Panc1 (cell line): Measurements from ENCODE around the gene GUF1. TPM values are rescaled to one million over a fixed set of nuclear protein-coding genes. Genes with fewer than 3 reads are reported as not detected.

Experiments
- ATAC-seq: fragments of 200-7000 bp; cut with Tn5 transposase; 2 replicates; pipeline ENCODE4 v1.9.1; 2020; ENCODE audit warnings: mild to moderate bottlenecking, moderate library complexity
- Bru-seq: library from RNA; stranded (reverse); fragments of 400-500 nt; gene quantifications from one replicate; lab custom pipeline; 2021; lab: Mats Ljungman, UMichigan
- BruChase-seq, 2 experiments: library from RNA; stranded (reverse); fragments of 400-500 nt; gene quantifications; one replicate each; lab custom pipeline; 2021; lab: Mats Ljungman, UMichigan
- BruUV-seq: library from RNA; stranded (reverse); fragments of 400-500 nt; replicated peaks from 2 replicates; lab custom pipeline; 2021; lab: Mats Ljungman, UMichigan
- CTCF ChIA-PET: fragments of 300-600 bp; sonication (Branson Sonifier 250); formaldehyde crosslinking; loops from one replicate; lab custom pipeline; 2022; ENCODE audit warnings: antibody characterized with exemption; lab: Charles Lee
- POLR2A ChIA-PET: fragments of 300-600 bp; sonication (Branson Sonifier 250); formaldehyde crosslinking; loops from one replicate; lab custom pipeline; 2022; ENCODE audit warnings: antibody characterized with exemption; lab: Charles Lee
- DNase-seq: peaks from one replicate; pipeline ENCODE4 v3.0.0-alpha.2; 2010; ENCODE audit warnings: low read depth, low spot score
- H3K27ac ChIP-seq: 2 replicates; pipeline ENCODE4 v1.5.1; 2011; ENCODE audit warnings: mild to moderate bottlenecking, low read length, inconsistent platforms
- H3K27me3 ChIP-seq: fragments of 200-500 bp; sonication (Bioruptor generic); 2 replicates; pipeline ENCODE4 v1.6.0; 2014; ENCODE audit warnings: low read length, inconsistent platforms; ENCODE audit not compliant: control insufficient read depth, insufficient read depth
- H3K36me3 ChIP-seq: fragments of 200-500 bp; sonication (Bioruptor generic); 2 replicates; pipeline ENCODE4 v1.5.1; 2014; ENCODE audit warnings: inconsistent platforms, mild to moderate bottlenecking, low read length, moderate library complexity; ENCODE audit not compliant: control insufficient read depth, insufficient read depth
- H3K4me1 ChIP-seq: 2 replicates; pipeline ENCODE4 v1.5.1; 2011; ENCODE audit warnings: inconsistent platforms, mild to moderate bottlenecking, low read length, moderate library complexity; ENCODE audit not compliant: control insufficient read depth, insufficient read depth
- H3K4me3 ChIP-seq, 2 experiments: 2 replicates each; pipeline ENCODE4 v1.5.1; 2011 to 2012; ENCODE audit warnings: low read depth in 2 of 2, low read length in 2 of 2, mild to moderate bottlenecking in 2 of 2, inconsistent platforms in 1 of 2, moderate library complexity in 1 of 2
- H3K9me3 ChIP-seq: fragments of 200-500 bp; sonication (Bioruptor generic); 2 replicates; pipeline ENCODE4 v1.5.1; 2014; ENCODE audit warnings: low read depth, mild to moderate bottlenecking, inconsistent platforms, low read length, moderate library complexity; ENCODE audit not compliant: control insufficient read depth, insufficient read depth
- CTCF ChIP-seq: fragments of 450-650 bp; IDR thresholded peaks from 2 replicates; pipeline ENCODE4 v1.5.1; 2017; ENCODE audit warnings: mild to moderate bottlenecking
- POLR2AphosphoS5 ChIP-seq: IDR thresholded peaks from 2 replicates; pipeline ENCODE4 v1.6.1; 2012; ENCODE audit warnings: mild to moderate bottlenecking, low read depth, low read length, moderate library complexity
- REST ChIP-seq, 2 experiments: IDR thresholded peaks; 2 replicates each; pipeline ENCODE4 v1.6.1; 2011 to 2012; ENCODE audit warnings: low read depth in 2 of 2, control low read depth in 1 of 2, low read length in 1 of 2, mild to moderate bottlenecking in 1 of 2, moderate library complexity in 1 of 2; ENCODE audit not compliant: insufficient read depth in 1 of 2
- SIN3A ChIP-seq: IDR thresholded peaks from 2 replicates; pipeline ENCODE4 v1.6.1; 2012; ENCODE audit warnings: low read depth, mild to moderate bottlenecking, low read length, moderate library complexity, borderline replicate concordance; ENCODE audit not compliant: insufficient read depth
- TCF7L2 ChIP-seq: IDR thresholded peaks from 2 replicates; pipeline ENCODE4 v1.6.1; 2011; ENCODE audit warnings: mild to moderate bottlenecking, low read depth, low read length, inconsistent platforms
- in situ Hi-C: cut with HindIII; loops from 2 replicates; pipeline ENCODE4 v1.10.0; 2016; ENCODE audit warnings: low sequenced_read_pairs, low pct_unique_long_range_greater_than_20kb
- intact Hi-C: fragments of 100-400 bp; cut with micrococcal nuclease; formaldehyde crosslinking; loops from one replicate; pipeline ENCODE4 v1.10.0; 2022; ENCODE audit not compliant: unreplicated experiment
- long read RNA-seq: library from polyadenylated mRNA; unstranded; transcript quantifications from one replicate; pipeline ENCODE4 v2.0.0, GENCODE V29; 2021; ENCODE audit not compliant: unreplicated experiment
- polyA plus RNA-seq: library from polyadenylated mRNA; unstranded; fragments of >200 nt; gene quantifications from one replicate; pipeline ENCODE4 v1.2.1, GENCODE V29; 2012; ENCODE audit warnings: missing spikeins; ENCODE audit not compliant: insufficient read length
- total RNA-seq: library from RNA; stranded (reverse); gene quantifications from one replicate; pipeline ENCODE4 v1.2.1, GENCODE V29; 2021; ENCODE audit not compliant: unreplicated experiment

The GUF1 gene
- total RNA-seq (11.6 TPM), Bru-seq, nascent RNA (percentile 86 among the genes with signal in this experiment), BruChase-seq, experiment 1, labeled RNA remaining after a 2-hour chase (percentile 78 among the genes with signal in this experiment), BruChase-seq, experiment 2, labeled RNA remaining after a 6-hour chase (percentile 75 among the genes with signal in this experiment)
- polyA plus RNA-seq: 4.2 TPM
- long read RNA-seq, full-length matches to known transcripts: 11 of 19 reads
- long read RNA-seq, partial matches to known transcripts: 4 of 19 reads
- long read RNA-seq, other reads (novel, unspliced or antisense): 4 of 19 reads

- peak; percentile 55 for DNase-seq
- ChIA-PET CTCF (no interaction called here), POLR2A (interaction anchor here (0.7 kb wide), 1 partner anchor 1649 kb away, joined by 4 read pairs; no protein-coding TSS in a partner anchor)
- in situ Hi-C loops: no loop called here
- peak within 1 kb of the TSS; percentile 85 to 89 for H3K4me3 ChIP-seq
- TF ChIP-seq POLR2AphosphoS5 (peak; percentile 88), TCF7L2 (no peak)
- ATAC-seq: peak; percentile 98
- H3K27me3 ChIP-seq: no peaks in the 10 kb centered on the region
- intact Hi-C loops: no loop called here
- peaks cover 16% of the 10 kb centered on the region for H3K36me3 ChIP-seq
- no TSS peak for BruUV-seq
- H3K4me1 ChIP-seq: no peaks in the 10 kb centered on the region; the same call in 1 of the 2 replicates
- H3K9me3 ChIP-seq: no peaks in the 10 kb centered on the region
- H3K27ac ChIP-seq: peak within 1 kb of the TSS; percentile 91
These were observed at the start of gene GUF1 for GRCh38 chr4:44678094-44679041. Gene GUF1, plus strand, starts transcription at chr4:44678420. Its CDS starts 203 bp downstream, at chr4:44678623.

GRCh38 chr4:44629280-44629866 is 48.8 kb upstream of the GUF1 start:
- Histone ChIP-seq H3K4me1 (no peaks in the 10 kb centered on the region), H3K27ac (no peak overlapping the region), H3K36me3 (no peaks in the 10 kb centered on the region), H3K9me3 (no peaks in the 10 kb centered on the region), H3K4me3 (no peak overlapping the region), H3K27me3 (no peaks in the 10 kb centered on the region)
- no TSS peak for BruUV-seq
- in situ Hi-C loops: no loop called here
- peak; percentile 68 for TF ChIP-seq CTCF
- no peak for TF ChIP-seq TCF7L2
- intact Hi-C loops: no loop called here
- DNase-seq: peak; percentile 17
- no peak; the same call in 1 of the 2 replicates for ATAC-seq
- CTCF ChIA-PET: interaction anchor here (0.8 kb wide), 1 partner anchor 46 kb away, joined by 3 read pairs; no protein-coding TSS in a partner anchor
- POLR2A ChIA-PET: no interaction called here

GRCh38 chr4:44632089-44632488 is 46.1 kb upstream of the GUF1 start:
- BruUV-seq: no TSS peak
- Histone ChIP-seq H3K36me3 (no peaks in the 10 kb centered on the region), H3K27me3 (no peaks in the 10 kb centered on the region), H3K27ac (no peak overlapping the region), H3K9me3 (no peaks in the 10 kb centered on the region), H3K4me1 (no peaks in the 10 kb centered on the region), H3K4me3 (no peak overlapping the region)
- CTCF ChIA-PET: no interaction called here
- intact Hi-C loops: loop anchor here (5.0 to 10.0 kb wide), 2 partner anchors 1500 to 1637 kb away; no protein-coding TSS in a partner anchor
- TF ChIP-seq TCF7L2: no peak
- TF ChIP-seq POLR2AphosphoS5: no peak
- no peak for TF ChIP-seq CTCF
- no peak for TF ChIP-seq REST (IDR thresholded peaks at IDR 0.05; ENCODE audit: insufficient read depth in 1 of 2, low read depth in 2 of 2, low read length in 1 of 2)
- TF ChIP-seq SIN3A: no peak
- no peak for ATAC-seq
- POLR2A ChIA-PET: no interaction called here
- in situ Hi-C loops: no loop called here
- no peak for DNase-seq
